NCI-H1930 (cell line): ENCODE measurements around the gene ADISSP.

Experiments used
- DNase-seq, 2 experiments: peaks; one replicate each; lab custom pipeline; 2025; lab: John Stamatoyannopoulos, UW

ADISSP gene

GRCh38 chr20:3781153-3781910 is 13.8 kb upstream of the ADISSP start, which contains the start of gene SPEF1:
Gene SPEF1 (minus strand): TSS chr20:3781448. CDS start chr20:3781287, 161 bp downstream.
- DNase-seq: peak; percentile 93

- DNase-seq: no peak
These were observed 11.4 kb upstream of the ADISSP start for GRCh38 chr20:3778976-3779375.

- peak; percentile 48 to 50 for DNase-seq
These were observed 10.4 kb upstream of the ADISSP start for GRCh38 chr20:3777716-3778629.

- no peak for DNase-seq
These were observed 9.8 kb upstream of the ADISSP start for GRCh38 chr20:3777381-3777715.

GRCh38 chr20:3775457-3776108 is 8.0 kb upstream of the ADISSP start:
- no peak for DNase-seq

DNA sequence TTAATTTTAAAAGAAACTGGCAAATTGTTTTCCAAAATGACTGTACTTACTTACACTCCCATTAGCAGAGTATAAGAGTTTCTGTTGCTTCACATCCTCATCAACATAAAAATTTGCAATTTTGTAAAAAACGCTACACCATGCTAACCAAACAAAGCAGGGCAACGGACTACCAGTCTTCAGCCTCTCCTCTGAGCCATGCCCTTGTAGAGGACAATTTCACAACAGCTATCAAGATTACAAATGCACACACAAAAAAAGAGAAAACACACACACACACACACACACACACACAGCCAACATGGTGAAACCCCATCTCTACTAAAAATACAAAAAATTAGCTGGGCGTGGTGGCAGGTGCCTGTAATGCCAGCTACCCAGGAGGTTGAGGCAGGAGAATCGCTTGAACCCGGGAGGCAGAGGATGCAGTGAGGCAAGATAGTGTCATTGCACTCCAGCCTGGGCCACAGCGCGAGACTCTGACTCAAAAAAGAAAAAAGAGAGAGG is 4.1 kb upstream of the ADISSP start:
- no peak for DNase-seq

GRCh38 chr20:3768342-3769130 is 983 bp upstream of the ADISSP start:
- peak; percentile 80 to 86 for DNase-seq

GRCh38 chr20:3767110-3767426 is 485 bp downstream of the ADISSP start:
- DNase-seq: no peak

GRCh38 chr20:3766422-3767109 is 987 bp downstream of the ADISSP start:
- no peak for DNase-seq

DNA sequence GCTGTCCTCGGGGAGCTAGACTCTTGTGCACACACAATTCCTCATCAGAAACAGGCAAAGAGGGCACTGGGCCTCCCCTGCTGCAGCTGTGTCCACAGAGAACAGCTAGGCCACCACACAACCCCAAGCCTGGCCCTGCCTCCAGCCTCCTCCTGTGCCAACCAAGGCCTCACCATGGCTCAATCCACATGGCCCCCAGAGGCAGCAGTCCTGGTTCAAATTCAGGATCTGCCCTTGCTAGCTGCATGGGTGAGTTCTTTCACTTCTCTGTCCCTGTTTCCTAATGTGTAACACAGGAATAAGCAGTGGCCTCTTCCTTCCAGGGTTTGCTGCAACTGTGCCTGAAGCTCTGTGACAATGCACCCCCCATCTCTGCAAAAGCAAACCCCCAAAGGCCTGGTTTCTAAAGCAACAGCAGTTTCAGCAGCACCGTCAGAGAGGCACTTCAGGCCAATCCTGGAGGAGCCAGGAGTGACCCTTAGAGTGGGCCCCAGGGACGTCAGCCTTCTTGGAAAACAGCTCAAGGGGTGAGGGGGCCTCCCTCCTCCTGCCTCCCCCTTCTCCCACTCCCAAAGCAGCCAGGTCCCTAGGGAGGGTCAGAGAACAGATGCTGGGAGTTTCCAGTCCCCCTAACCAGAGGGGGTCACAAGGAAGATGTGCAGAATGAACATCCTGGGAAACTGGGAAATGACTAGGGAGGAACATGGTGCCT is 2.2 kb downstream of the ADISSP start:
- no peak for DNase-seq

GRCh38 chr20:3764659-3765058 is 2.9 kb downstream of the ADISSP start:
- no peak for DNase-seq

DNA sequence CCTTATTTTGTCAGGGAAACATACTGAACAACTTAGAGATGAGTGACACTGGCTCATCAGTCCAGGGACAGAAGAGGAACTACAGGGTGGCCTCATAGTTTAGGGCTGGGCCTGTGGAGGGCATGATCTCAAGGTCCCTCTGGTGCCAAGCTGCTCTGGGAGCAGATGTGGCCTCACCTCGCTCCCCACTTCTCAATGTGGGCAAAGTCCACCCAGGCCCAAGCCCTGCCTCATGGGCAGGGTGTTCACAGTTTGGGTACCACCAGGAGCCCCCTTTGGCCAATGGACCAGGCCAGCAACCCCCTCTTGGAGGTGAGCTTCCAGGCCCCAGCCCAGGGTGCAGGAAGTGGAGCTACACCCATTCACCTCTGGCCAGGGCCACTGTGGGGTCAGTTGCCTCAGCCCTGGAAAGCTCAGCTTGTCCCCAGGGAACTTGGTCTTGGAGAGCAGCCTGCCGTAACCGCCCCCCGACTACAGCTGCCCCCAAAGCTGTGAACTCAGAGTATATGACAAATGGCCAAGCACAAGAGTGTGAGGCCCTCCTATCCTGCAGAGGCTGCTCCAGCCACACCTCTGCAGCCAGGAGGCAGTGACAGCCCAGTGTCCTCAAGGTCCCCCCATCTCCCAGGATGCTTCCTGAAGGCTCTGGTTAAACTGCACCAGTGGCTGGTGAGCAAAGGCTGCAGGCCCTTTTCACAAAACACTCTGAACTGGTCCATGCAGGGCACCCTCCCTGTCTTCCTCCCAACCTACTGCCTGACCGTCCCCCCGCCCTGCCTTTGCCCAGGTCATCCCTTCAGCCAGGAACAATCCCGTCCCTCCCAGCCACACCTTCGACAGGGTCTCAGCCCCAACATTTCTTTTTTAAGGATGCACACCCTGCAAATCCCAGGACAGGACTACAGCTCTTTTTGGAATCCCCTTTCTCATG is 3.6 kb downstream of the ADISSP start:
- DNase-seq: no peak

DNA sequence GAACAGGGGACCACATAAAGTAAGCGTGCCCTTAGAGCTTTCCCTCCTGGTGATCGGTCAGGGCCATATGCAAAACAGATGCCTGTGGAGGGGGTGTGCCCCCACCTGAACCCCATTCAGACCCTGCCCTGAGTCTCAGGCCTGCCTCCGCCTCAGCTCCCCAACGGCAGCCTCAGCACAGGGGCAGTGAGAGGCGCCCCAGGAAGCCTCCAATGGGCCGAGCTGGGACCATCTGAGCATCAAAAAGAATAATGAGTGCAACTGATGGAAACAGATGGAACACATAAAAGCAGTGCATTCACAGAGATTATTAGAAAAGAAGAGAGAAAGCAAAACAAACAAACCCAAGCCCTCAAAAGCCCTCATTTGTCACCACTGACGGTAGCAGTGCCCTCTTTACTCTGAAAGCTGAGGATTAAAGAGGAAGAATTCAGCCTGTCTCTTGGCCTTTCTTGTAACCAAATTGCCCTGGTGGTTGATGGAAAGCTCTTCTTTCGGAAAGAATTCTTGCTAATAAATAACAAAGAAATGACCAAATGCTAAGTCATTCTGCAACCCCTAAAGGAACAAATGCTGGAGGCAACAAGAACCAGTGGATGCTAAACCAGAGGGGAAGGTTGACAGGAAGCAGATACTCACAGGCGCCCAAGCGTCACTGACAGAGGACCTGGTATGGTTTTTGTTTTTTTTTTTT is 6.8 kb downstream of the ADISSP start:
- DNase-seq: no peak

DNA sequence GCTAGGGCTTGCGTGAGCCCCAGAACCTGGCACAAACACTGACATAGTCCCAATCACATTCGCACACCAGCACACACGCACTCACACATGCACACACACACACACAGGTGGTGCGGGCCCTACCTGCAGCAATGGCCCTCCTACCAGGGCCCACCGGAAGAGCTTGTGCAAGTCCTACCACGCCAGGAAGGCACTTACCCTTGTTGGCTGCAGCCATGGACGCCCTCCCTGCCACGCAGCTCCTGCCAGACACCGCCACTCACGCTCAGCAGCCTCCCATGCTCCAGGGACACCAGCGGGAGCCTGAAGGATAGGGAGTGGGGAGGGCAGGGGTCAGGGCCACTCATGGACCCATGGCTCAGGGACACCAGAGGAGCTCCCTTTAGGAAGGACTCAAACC is 7.7 kb downstream of the ADISSP start:
- DNase-seq: no peak

DNA sequence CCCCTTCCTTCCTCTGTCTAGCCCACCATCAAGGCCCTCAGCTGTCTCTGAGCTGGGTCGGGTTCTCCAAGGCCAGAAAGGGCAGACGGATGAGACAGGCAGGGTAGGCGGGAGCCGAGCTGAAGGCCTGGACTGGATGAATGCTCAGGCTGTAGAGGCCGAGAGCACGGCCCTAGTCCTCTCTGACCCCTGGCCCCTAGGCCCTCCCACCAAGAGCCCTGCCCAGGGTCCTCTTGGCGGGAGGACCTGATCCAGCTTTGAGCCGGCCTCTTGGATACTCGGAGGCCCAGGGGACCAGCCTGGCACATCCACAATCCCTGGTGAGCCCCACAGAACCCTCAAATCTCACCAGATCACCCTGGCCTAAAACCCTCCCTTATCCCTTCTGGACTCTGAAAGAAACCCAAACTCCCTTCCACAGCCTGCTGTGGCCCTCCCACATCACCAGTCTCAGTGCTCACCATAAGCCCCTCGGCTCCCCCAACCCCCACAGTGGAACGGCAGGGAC is 8.2 kb downstream of the ADISSP start:
- no peak for DNase-seq

DNA sequence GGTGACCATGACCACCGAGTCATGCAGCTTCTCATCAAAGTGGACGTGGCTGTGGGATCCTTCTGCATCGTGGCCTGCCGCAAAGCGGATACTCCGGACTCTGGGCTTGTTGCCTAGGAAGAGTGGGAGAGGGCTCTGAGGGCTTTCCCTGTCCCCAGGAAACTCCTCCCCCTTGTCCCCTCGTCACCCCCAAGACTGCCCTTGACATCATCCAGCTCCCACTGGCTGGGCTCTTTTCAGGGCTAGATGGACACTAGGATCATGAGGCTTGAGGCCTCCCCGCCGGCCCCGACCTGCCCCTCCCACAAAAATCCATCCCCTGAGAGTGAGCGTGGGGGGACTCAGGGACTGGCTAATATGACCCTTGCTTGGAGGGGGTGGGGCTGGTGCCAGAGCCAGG is 9.0 kb downstream of the ADISSP start:
- no peak for DNase-seq

GRCh38 chr20:3757268-3757667 is 10.3 kb downstream of the ADISSP start:
- DNase-seq: no peak

DNA sequence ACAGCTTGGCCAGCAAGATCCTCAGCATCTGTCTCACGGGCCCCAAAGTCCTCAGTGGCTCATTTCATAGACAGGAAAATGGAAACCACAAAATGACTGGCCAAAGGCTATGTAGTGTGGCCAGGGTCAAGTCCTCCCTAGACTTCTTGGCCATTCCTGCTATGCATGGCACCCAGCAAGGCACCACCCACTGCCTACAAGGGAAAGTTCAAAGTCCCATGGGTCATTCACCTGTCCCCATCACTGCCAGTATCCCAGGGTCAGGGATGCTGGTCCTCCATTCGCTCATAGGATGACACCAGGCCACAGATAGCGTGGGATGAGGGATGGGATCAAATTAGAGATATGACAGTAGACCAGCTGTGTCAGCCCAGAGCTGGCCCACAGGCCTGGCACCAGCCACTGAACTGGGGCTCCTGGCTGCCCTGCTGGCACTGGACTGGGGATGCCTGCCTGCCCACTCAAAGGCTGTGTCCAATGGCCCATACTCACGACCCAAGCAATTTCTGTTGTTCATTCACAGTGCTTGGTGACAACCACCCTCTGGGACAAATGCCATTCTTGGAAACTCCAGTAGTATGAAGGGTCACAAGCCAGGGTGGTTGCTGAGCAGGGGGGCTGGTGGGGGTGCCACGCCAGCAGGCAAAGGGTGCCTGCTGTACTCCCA is 11.6 kb downstream of the ADISSP start:
- no peak for DNase-seq
